DND-41 (cell line): ENCODE data around the gene PLBD1.
A peak's percentile ranks its signal among the peaks of the same experiment; 100 is the strongest.

Experiments used
- ATAC-seq: fragments of 200-7000 bp; cut with Tn5 transposase; 3 replicates; pipeline ENCODE4 v1.9.1; 2021; ENCODE audit warnings: low read depth; ENCODE audit not compliant: insufficient read depth
- DNase-seq: peaks from one replicate; pipeline ENCODE4 v3.0.0-alpha.2; 2020
- H2AFZ ChIP-seq: 2 replicates; pipeline ENCODE4 v1.6.0; 2012; ENCODE audit warnings: low read depth, low read length
- H3K27ac ChIP-seq: 2 replicates; pipeline ENCODE4 v1.5.1; 2012; ENCODE audit warnings: low read length, inconsistent platforms
- H3K27me3 ChIP-seq: fragments of 200-600 bp; sonication (generic); 2 replicates; pipeline ENCODE4 v1.6.0; 2012; ENCODE audit warnings: low read length, mild to moderate bottlenecking, inconsistent platforms; ENCODE audit not compliant: insufficient read depth, poor library complexity
- H3K36me3 ChIP-seq: 2 replicates; pipeline ENCODE4 v1.5.1; 2012; ENCODE audit warnings: low read length, inconsistent platforms; ENCODE audit not compliant: insufficient read depth
- H3K4me1 ChIP-seq: 2 replicates; pipeline ENCODE4 v1.5.1; 2012; ENCODE audit warnings: mild to moderate bottlenecking, low read length; ENCODE audit not compliant: insufficient read depth
- H3K4me2 ChIP-seq: 2 replicates; pipeline ENCODE4 v1.6.0; 2012; ENCODE audit warnings: mild to moderate bottlenecking, moderate library complexity, low read length, inconsistent platforms; ENCODE audit not compliant: insufficient read depth
- H3K4me3 ChIP-seq, 2 experiments: fragments of 200-600 bp in 1 of 2; shearing (Covaris generic) in 1 of 2; 2 replicates each; pipeline ENCODE4 v1.5.1; 2012 to 2016; ENCODE audit warnings: inconsistent platforms in 2 of 2, low read length in 2 of 2, mild to moderate bottlenecking in 2 of 2, low read depth in 1 of 2, moderate library complexity in 1 of 2
- H3K79me2 ChIP-seq: 2 replicates; pipeline ENCODE4 v1.6.0; 2012; ENCODE audit warnings: low read length, inconsistent platforms; ENCODE audit not compliant: insufficient read depth
- H3K9ac ChIP-seq: 2 replicates; pipeline ENCODE4 v1.6.0; 2012; ENCODE audit warnings: low read depth, mild to moderate bottlenecking, inconsistent platforms, low read length, moderate library complexity
- H3K9me3 ChIP-seq: 2 replicates; pipeline ENCODE4 v1.5.1; 2012; ENCODE audit warnings: low read length, moderate library complexity, mild to moderate bottlenecking, inconsistent platforms; ENCODE audit not compliant: insufficient read depth, severe bottlenecking
- H4K20me1 ChIP-seq: 2 replicates; pipeline ENCODE4 v1.6.0; 2012; ENCODE audit warnings: low read length; ENCODE audit not compliant: insufficient read depth
- EZH2 ChIP-seq: IDR thresholded peaks from 3 replicates; pipeline ENCODE4 v1.6.1; 2012; ENCODE audit warnings: borderline replicate concordance, low read depth, mild to moderate bottlenecking, moderate library complexity, low read length, inconsistent platforms; ENCODE audit not compliant: severe bottlenecking
- TF ChIP-seq, protein P1 (sequence below): IDR thresholded peaks from 2 replicates; pipeline ENCODE4 v1.5.1; 2012; ENCODE audit warnings: borderline replicate concordance, low read length, moderate library complexity, mild to moderate bottlenecking; ENCODE audit not compliant: poor library complexity, severe bottlenecking; ENCODE audit errors: extremely low read depth

PLBD1 gene

DNA sequence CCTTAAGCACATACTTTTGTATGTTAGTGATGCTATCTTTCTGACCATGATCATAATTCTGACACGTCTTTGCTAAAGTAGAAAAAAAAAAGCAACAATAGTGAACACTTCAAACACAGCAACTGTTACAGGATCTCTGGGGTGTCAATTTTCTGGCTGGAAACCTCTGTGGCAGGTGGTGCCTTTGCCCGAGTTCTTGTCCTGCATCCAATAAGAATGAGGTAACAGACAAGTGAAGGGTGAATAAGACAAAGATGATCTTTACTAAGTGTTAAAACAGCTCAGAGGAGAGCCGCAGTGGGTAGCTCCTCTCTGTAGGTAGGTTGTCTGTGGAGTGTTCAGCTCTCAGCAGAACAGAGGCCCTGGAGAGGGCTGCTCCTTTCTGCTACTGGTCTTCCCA is 20.9 kb upstream of the PLBD1 start:
- no peak for TF ChIP-seq EZH2
- TF ChIP-seq, protein P1, sequence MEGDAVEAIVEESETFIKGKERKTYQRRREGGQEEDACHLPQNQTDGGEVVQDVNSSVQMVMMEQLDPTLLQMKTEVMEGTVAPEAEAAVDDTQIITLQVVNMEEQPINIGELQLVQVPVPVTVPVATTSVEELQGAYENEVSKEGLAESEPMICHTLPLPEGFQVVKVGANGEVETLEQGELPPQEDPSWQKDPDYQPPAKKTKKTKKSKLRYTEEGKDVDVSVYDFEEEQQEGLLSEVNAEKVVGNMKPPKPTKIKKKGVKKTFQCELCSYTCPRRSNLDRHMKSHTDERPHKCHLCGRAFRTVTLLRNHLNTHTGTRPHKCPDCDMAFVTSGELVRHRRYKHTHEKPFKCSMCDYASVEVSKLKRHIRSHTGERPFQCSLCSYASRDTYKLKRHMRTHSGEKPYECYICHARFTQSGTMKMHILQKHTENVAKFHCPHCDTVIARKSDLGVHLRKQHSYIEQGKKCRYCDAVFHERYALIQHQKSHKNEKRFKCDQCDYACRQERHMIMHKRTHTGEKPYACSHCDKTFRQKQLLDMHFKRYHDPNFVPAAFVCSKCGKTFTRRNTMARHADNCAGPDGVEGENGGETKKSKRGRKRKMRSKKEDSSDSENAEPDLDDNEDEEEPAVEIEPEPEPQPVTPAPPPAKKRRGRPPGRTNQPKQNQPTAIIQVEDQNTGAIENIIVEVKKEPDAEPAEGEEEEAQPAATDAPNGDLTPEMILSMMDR, result no peak
- no peak overlapping the region for H3K9ac ChIP-seq
- no peaks in the 10 kb centered on the region for H3K4me1 ChIP-seq
- no peak for DNase-seq
- no peaks in the 10 kb centered on the region for H3K27me3 ChIP-seq
- no peak overlapping the region; the same call in 1 of the 2 replicates for H2AFZ ChIP-seq
- no peaks in the 10 kb centered on the region for H4K20me1 ChIP-seq
- no peaks in the 10 kb centered on the region for H3K9me3 ChIP-seq
- H3K36me3 ChIP-seq, result no peaks in the 10 kb centered on the region
- no peak overlapping the region for H3K27ac ChIP-seq
- no peaks in the 10 kb centered on the region for H3K79me2 ChIP-seq
- no peak overlapping the region for H3K4me3 ChIP-seq
- no peak for ATAC-seq
- H3K4me2 ChIP-seq, result no peak overlapping the region

DNA sequence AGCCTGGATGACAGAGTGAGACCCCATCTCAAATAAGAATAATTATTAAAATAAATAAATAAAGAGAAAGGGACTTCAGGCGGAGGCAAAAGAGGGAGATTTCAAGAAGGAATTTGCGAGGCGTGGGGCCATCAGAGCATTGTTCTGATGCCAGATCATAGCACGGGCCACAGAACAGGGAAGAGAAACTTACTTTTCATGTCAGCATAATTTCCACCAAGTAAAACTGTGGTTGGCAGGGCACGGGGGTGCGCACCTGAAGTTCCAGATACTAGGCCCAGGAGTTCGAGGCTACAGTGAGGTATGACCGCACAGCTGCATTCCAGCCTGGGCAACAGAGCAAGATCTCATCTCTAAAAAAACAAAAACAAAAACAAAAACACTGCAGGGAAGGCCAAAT is 11.0 kb upstream of the PLBD1 start:
- no peaks in the 10 kb centered on the region for H4K20me1 ChIP-seq
- ATAC-seq (no peak), DNase-seq (no peak)
- no peak overlapping the region for H2AFZ ChIP-seq
- H3K4me3 ChIP-seq, result no peak overlapping the region
- TF ChIP-seq, protein P1, result no peak
- TF ChIP-seq EZH2, result no peak
- no peaks in the 10 kb centered on the region for H3K36me3 ChIP-seq
- H3K79me2 ChIP-seq, result no peaks in the 10 kb centered on the region
- no peaks in the 10 kb centered on the region for H3K4me1 ChIP-seq
- no peaks in the 10 kb centered on the region for H3K9me3 ChIP-seq
- no peaks in the 10 kb centered on the region for H3K27me3 ChIP-seq
- H3K4me2 ChIP-seq, result no peak overlapping the region
- H3K27ac ChIP-seq, result no peak overlapping the region
- H3K9ac ChIP-seq, result no peak overlapping the region

DNA sequence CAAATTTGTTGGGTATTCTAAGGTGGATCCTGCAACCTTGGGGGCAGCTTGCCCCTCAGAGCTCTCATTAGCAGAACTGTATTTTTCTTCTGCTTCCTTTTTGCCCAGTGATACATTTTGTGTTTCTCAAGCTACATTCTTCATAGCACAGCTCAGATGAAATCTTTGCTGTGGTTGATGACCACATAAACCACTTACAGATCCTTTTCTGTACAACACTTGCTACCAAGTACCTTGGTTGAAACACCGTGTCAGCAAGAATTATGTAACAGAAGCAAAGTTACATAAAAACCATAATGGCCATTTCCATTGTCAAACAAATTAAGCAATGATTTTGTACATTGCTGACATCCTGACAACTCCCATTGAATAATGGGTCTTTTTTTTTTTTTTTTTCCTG is 9.7 kb upstream of the PLBD1 start:
- H3K27me3 ChIP-seq, result no peaks in the 10 kb centered on the region
- peak; percentile 76 for ATAC-seq
- no peaks in the 10 kb centered on the region for H3K36me3 ChIP-seq
- H3K9me3 ChIP-seq, result no peaks in the 10 kb centered on the region
- no peak overlapping the region for H2AFZ ChIP-seq
- no peaks in the 10 kb centered on the region for H4K20me1 ChIP-seq
- DNase-seq, result no peak
- H3K4me3 ChIP-seq, result no peak overlapping the region
- TF ChIP-seq EZH2, result no peak
- TF ChIP-seq, protein P1, result no peak
- no peak overlapping the region for H3K9ac ChIP-seq
- H3K27ac ChIP-seq, result no peak overlapping the region
- H3K79me2 ChIP-seq, result no peaks in the 10 kb centered on the region
- no peaks in the 10 kb centered on the region for H3K4me1 ChIP-seq
- no peak overlapping the region for H3K4me2 ChIP-seq

DNA sequence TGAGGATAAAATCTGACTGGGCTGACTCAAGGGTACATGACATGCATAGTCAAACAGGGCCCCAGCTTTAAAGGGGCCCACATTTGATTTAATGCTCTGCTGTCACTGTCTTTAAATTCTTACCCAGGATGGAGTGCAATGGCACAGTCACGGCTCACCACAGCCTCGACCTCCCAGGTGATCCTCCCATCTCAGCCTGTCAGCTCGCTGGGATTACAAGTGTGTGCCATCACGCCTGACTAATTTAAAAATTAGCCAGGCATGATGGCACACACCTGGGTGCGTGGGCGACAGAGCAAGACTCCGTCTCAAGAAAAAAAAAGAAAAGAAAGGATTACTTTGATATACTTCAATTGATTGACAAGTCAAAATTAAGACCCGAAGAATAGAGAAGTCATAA is 9.2 kb upstream of the PLBD1 start:
- ATAC-seq, result no peak
- Histone ChIP-seq H3K4me1 (no peaks in the 10 kb centered on the region), H3K4me3 (no peak overlapping the region), H3K4me2 (no peak overlapping the region), H3K79me2 (no peaks in the 10 kb centered on the region), H3K9ac (no peak overlapping the region), H3K27ac (no peak overlapping the region), H3K36me3 (no peaks in the 10 kb centered on the region), H4K20me1 (no peaks in the 10 kb centered on the region), H3K9me3 (no peaks in the 10 kb centered on the region), H2AFZ (no peak overlapping the region), H3K27me3 (no peaks in the 10 kb centered on the region)
- TF ChIP-seq, protein P1, result no peak
- no peak for TF ChIP-seq EZH2
- DNase-seq, result no peak
